SK-N-SH treated with all-trans-retinoic acid at 6 μM for 48 hours (cell line): Measurements from ENCODE around the gene STIM2.

ENCODE experiments used
- ATAC-seq: fragments of 200-7000 bp; cut with Tn5 transposase; 3 replicates; pipeline ENCODE4 v1.9.1; 2020; ENCODE audit warnings: mild to moderate bottlenecking, moderate library complexity
- ARNTL ChIP-seq: fragments of 450-650 bp; formaldehyde crosslinking; IDR thresholded peaks from 2 replicates; pipeline ENCODE4 v1.5.0; 2020; ENCODE audit warnings: low read depth, mild to moderate bottlenecking, moderate library complexity, borderline replicate concordance
- CREB5 ChIP-seq: fragments of 250-450 bp; sonication (Bioruptor Pico); IDR thresholded peaks from 2 replicates; pipeline ENCODE4 v1.5.1; 2020; ENCODE audit warnings: low read depth, mild to moderate bottlenecking, moderate library complexity
- CSDC2 ChIP-seq: fragments of 250-450 bp; sonication (Bioruptor Pico); IDR thresholded peaks from 2 replicates; pipeline ENCODE4 v1.5.0; 2020; ENCODE audit warnings: mild to moderate bottlenecking, moderate library complexity
- CSRNP3 ChIP-seq: fragments of 250-450 bp; sonication (Bioruptor Pico); IDR thresholded peaks from 2 replicates; pipeline ENCODE4 v1.5.1; 2021; ENCODE audit warnings: mild to moderate bottlenecking, moderate library complexity
- ESRRG ChIP-seq: fragments of 250-450 bp; sonication (Bioruptor Pico); IDR thresholded peaks from 2 replicates; pipeline ENCODE4 v1.6.1; 2021; ENCODE audit warnings: mild to moderate bottlenecking
- GLIS3 ChIP-seq: fragments of 250-450 bp; sonication (Bioruptor Pico); IDR thresholded peaks from 2 replicates; pipeline ENCODE4 v1.5.0; 2020; ENCODE audit warnings: mild to moderate bottlenecking, moderate library complexity
- ISL1 ChIP-seq: fragments of 250-450 bp; sonication (Bioruptor Pico); IDR thresholded peaks from 2 replicates; pipeline ENCODE4 v2.1.2; 2022; ENCODE audit warnings: mild to moderate bottlenecking, moderate library complexity
- OSR1 ChIP-seq: fragments of 250-450 bp; sonication (Bioruptor Pico); IDR thresholded peaks from 2 replicates; pipeline ENCODE4 v1.8.0; 2022; ENCODE audit warnings: moderate library complexity, mild to moderate bottlenecking, inconsistent platforms
- POU6F1 ChIP-seq: fragments of 250-450 bp; sonication (Bioruptor Pico); IDR thresholded peaks from 2 replicates; pipeline ENCODE4 v1.8.0; 2021; ENCODE audit warnings: low read depth, mild to moderate bottlenecking, moderate library complexity, borderline replicate concordance
- RARB ChIP-seq: fragments of 250-450 bp; sonication (Bioruptor Pico); IDR thresholded peaks from 2 replicates; pipeline ENCODE4 v1.8.0; 2021; ENCODE audit warnings: mild to moderate bottlenecking, moderate library complexity
- SNAI2 ChIP-seq: fragments of 250-450 bp; sonication (Bioruptor Pico); IDR thresholded peaks from 2 replicates; pipeline ENCODE4 v1.5.0; 2020; ENCODE audit warnings: mild to moderate bottlenecking, moderate library complexity
- TCF4 ChIP-seq: fragments of 250-450 bp; sonication (Bioruptor Pico); IDR thresholded peaks from 2 replicates; pipeline ENCODE4 v1.8.0; 2021; ENCODE audit warnings: mild to moderate bottlenecking, moderate library complexity, borderline replicate concordance
- TOX ChIP-seq: fragments of 250-450 bp; sonication (Bioruptor Pico); IDR thresholded peaks from 2 replicates; pipeline ENCODE4 v1.8.0; 2021; ENCODE audit warnings: mild to moderate bottlenecking, moderate library complexity, borderline replicate concordance
- ZC3H10 ChIP-seq: fragments of 250-450 bp; sonication (Bioruptor Pico); IDR thresholded peaks from 2 replicates; pipeline ENCODE4 v1.5.1; 2021; ENCODE audit warnings: mild to moderate bottlenecking, moderate library complexity
- ZFP3 ChIP-seq: fragments of 250-450 bp; sonication (Bioruptor Pico); IDR thresholded peaks from 2 replicates; pipeline ENCODE4 v1.5.0; 2020; ENCODE audit warnings: mild to moderate bottlenecking, moderate library complexity
- ZFP30 ChIP-seq: fragments of 450-650 bp; formaldehyde crosslinking; IDR thresholded peaks from 2 replicates; pipeline ENCODE4 v1.5.0; 2022; ENCODE audit warnings: mild to moderate bottlenecking, moderate library complexity
- ZNF565 ChIP-seq: fragments of 450-650 bp; formaldehyde crosslinking; conservative IDR thresholded peaks from 2 replicates; pipeline ENCODE4 v1.5.0; 2020; ENCODE audit warnings: low read depth, mild to moderate bottlenecking, moderate library complexity
- ZNF70 ChIP-seq: fragments of 450-650 bp; formaldehyde crosslinking; IDR thresholded peaks from 2 replicates; pipeline ENCODE4 v1.5.0; 2020; ENCODE audit warnings: mild to moderate bottlenecking, moderate library complexity
- ZNF8 ChIP-seq: fragments of 450-650 bp; formaldehyde crosslinking; IDR thresholded peaks from 2 replicates; pipeline ENCODE4 v1.5.0; 2020; ENCODE audit warnings: mild to moderate bottlenecking, moderate library complexity
- TF ChIP-seq, protein P1 (sequence below): fragments of 250-450 bp; sonication (Bioruptor Pico); IDR thresholded peaks from 2 replicates; pipeline ENCODE4 v1.5.0; 2020; ENCODE audit warnings: mild to moderate bottlenecking, moderate library complexity
- TF ChIP-seq, protein P2 (sequence below): fragments of 250-450 bp; sonication (Bioruptor Pico); IDR thresholded peaks from 2 replicates; pipeline ENCODE4 v1.8.0; 2020; ENCODE audit warnings: mild to moderate bottlenecking, moderate library complexity, borderline replicate concordance

The STIM2 gene

GRCh38 chr4:27048429-27049238 lies 188.0 kb downstream of the STIM2 start (continued):
- TF ChIP-seq CSRNP3 (CRISPR knock-in tag): no peak
- TF ChIP-seq ARNTL: no peak
- no peak for TF ChIP-seq TOX (CRISPR knock-in tag)
- TF ChIP-seq, all 23 proteins: peak for 0

- TF ChIP-seq TCF4 (CRISPR knock-in tag) (no peak), OSR1 (CRISPR knock-in tag) (no peak), ISL1 (CRISPR knock-in tag) (no peak), CREB5 (no peak), ZNF565 (CRISPR knock-in tag) (no peak), ZFP3 (CRISPR knock-in tag) (no peak), TOX (CRISPR knock-in tag) (no peak), GLIS3 (CRISPR knock-in tag) (no peak), CSDC2 (CRISPR knock-in tag) (no peak), POU6F1 (CRISPR knock-in tag) (no peak), ZNF70 (CRISPR knock-in tag) (no peak), RARB (CRISPR knock-in tag) (no peak), ZNF8 (CRISPR knock-in tag) (no peak), ZFP30 (no peak), ESRRG (CRISPR knock-in tag) (no peak), SNAI2 (no peak), CSRNP3 (CRISPR knock-in tag) (no peak), ZC3H10 (no peak)
- TF ChIP-seq, protein P1, sequence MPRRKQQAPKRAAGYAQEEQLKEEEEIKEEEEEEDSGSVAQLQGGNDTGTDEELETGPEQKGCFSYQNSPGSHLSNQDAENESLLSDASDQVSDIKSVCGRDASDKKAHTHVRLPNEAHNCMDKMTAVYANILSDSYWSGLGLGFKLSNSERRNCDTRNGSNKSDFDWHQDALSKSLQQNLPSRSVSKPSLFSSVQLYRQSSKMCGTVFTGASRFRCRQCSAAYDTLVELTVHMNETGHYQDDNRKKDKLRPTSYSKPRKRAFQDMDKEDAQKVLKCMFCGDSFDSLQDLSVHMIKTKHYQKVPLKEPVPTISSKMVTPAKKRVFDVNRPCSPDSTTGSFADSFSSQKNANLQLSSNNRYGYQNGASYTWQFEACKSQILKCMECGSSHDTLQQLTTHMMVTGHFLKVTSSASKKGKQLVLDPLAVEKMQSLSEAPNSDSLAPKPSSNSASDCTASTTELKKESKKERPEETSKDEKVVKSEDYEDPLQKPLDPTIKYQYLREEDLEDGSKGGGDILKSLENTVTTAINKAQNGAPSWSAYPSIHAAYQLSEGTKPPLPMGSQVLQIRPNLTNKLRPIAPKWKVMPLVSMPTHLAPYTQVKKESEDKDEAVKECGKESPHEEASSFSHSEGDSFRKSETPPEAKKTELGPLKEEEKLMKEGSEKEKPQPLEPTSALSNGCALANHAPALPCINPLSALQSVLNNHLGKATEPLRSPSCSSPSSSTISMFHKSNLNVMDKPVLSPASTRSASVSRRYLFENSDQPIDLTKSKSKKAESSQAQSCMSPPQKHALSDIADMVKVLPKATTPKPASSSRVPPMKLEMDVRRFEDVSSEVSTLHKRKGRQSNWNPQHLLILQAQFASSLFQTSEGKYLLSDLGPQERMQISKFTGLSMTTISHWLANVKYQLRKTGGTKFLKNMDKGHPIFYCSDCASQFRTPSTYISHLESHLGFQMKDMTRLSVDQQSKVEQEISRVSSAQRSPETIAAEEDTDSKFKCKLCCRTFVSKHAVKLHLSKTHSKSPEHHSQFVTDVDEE (CRISPR knock-in tag): no peak
- TF ChIP-seq, protein P2, sequence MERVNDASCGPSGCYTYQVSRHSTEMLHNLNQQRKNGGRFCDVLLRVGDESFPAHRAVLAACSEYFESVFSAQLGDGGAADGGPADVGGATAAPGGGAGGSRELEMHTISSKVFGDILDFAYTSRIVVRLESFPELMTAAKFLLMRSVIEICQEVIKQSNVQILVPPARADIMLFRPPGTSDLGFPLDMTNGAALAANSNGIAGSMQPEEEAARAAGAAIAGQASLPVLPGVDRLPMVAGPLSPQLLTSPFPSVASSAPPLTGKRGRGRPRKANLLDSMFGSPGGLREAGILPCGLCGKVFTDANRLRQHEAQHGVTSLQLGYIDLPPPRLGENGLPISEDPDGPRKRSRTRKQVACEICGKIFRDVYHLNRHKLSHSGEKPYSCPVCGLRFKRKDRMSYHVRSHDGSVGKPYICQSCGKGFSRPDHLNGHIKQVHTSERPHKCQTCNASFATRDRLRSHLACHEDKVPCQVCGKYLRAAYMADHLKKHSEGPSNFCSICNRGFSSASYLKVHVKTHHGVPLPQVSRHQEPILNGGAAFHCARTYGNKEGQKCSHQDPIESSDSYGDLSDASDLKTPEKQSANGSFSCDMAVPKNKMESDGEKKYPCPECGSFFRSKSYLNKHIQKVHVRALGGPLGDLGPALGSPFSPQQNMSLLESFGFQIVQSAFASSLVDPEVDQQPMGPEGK (CRISPR knock-in tag): no peak
Measured at GRCh38 chr4:27049239-27049829, 188.7 kb downstream of the STIM2 start.

More at GRCh38 chr4:27049239-27049829, 188.7 kb downstream of the STIM2 start:
- ATAC-seq: peak; percentile 30; the same call in 2 of the 3 replicates
